H1 (cell line): ENCODE results near the gene RARA. TPM values are rescaled to one million over a fixed set of nuclear protein-coding genes. Genes with fewer than 3 reads are reported as not detected.

Experiments
- KDM1A ChIP-seq: fragments of 200-600, 300-600 bp; sonication (generic); IDR thresholded peaks from 2 replicates; pipeline ENCODE4 v1.7.1; 2016; ENCODE audit warnings: mild to moderate bottlenecking, low read length, borderline replicate concordance
- USF2 ChIP-seq: IDR thresholded peaks from 2 replicates; pipeline ENCODE4 v1.6.1; 2011; ENCODE audit warnings: low read length, improper control_type of control experiment
- polyA plus RNA-seq, 7 experiments: library from polyadenylated mRNA; depleted of rRNA in 3 of 7; stranded (reverse) in 5 of 7; unstranded in 2 of 7; fragments of >200 nt in 5 of 7; fragments of 200-250 nt in 2 of 7; gene quantifications; 1 replicate in 5 of 7; 2 replicates in 1 of 7; 4 replicates in 1 of 7; pipeline versions ENCODE4 v1.2.1 to v1.2.3, GENCODE V29; 2011 to 2013; ENCODE audit warnings: missing spikeins in 2 of 7, mixed read lengths in 2 of 7
- total RNA-seq: library from RNA; stranded (reverse); fragmentation: NEBNext Ultra II Directional; extraction: Animal tissue kit (Norgen Biotek cat#: 25700); gene quantifications from 2 replicates; pipeline ENCODE4 v1.2.1, GENCODE V29; 2021

Gene RARA
- total and polyA plus RNA-seq, 2 of the 8 experiments (the other 6 are each of a cell fraction or from before 2014, with no cell fraction given), result 4.4 to 16.5 TPM

GRCh38 chr17:40314584-40314956 is 5.6 kb downstream of the RARA start (continued):
- TF ChIP-seq KDM1A, result no peak
- no peak for TF ChIP-seq USF2
